Effector CD8-positive, alpha-beta T cell (primary cell): Measurements from ENCODE around the gene PPIC.

ENCODE experiments used
- DNase-seq: peaks from one replicate; lab custom pipeline; 2025; lab: John Stamatoyannopoulos, UW
- total RNA-seq, 4 experiments: gene quantifications; one replicate each; lab custom pipeline; 2026; lab: John Stamatoyannopoulos, UW

PPIC gene
- 0 reads per million in 4 experiments for total RNA-seq

DNA sequence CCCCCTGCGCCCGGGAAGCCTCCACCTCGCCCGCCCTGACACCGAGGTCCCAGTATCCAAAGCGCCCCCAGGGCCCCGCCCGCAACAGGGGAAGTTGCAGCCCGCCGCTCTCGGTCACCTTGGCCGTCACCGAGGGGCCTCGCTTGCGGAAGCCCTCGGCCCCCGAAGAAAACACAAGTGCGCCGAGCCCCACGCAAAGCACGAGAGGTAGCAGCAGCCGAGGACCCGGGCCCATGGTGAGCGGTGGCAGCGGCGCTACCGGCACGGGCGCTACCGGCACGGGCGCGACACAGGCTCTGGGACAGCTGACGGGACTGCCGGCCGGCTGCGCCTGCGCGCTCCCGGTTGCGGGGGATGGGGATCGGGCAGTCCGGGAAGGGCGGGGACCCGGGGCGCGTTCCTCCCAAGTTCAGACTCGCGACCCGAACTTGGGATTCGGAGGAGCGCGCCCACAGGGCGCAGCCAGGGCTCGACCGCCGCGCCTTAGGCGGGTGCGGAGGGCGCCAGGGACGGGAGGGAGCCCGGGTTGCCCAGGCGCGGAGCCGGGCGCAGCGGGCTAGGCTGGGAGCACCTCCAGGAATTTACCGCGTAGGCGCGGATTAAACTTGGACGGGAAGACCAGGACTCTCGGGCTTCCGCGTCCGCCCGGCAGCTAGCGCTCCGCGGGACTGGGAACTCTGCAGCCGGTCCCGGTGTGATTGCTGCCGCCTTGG lies at the start of gene PPIC:
Gene PPIC (minus strand): TSS at position 335 of the 713 bp plus-strand sequence. CDS start 100 bp downstream, at position 235.
- DNase-seq, result no peak

DNA sequence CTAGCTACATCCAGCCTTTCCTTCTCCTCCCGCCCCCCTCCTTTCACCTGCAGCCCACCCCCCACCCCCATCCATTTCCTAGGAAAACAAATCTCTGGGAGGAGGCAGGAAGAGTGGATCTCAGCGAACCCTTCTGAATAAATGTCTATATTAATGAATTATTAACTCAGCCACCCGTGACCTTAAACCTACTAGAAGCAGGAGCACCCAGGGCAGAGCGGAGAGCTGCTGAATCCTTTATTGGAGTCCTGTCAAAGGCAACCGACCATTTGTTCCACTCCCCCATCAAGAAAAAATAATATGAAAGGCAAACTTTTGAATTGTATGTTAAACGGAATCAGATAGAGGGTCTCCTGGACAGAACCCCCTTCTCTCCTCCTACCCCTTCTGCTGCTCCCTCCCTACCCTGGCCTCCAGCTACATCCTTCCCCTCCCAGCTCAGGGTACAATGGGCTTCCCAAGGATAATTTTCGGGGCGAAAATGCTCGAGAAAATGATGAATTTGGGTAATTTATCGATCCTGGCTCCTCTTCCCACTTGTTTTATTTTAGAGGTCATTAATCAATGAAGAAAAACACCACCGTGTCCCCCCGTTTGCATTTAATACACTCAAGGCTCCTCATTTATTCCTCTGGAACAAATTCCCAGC lies 49.2 kb upstream of the PPIC start:
- no peak for DNase-seq

DNA sequence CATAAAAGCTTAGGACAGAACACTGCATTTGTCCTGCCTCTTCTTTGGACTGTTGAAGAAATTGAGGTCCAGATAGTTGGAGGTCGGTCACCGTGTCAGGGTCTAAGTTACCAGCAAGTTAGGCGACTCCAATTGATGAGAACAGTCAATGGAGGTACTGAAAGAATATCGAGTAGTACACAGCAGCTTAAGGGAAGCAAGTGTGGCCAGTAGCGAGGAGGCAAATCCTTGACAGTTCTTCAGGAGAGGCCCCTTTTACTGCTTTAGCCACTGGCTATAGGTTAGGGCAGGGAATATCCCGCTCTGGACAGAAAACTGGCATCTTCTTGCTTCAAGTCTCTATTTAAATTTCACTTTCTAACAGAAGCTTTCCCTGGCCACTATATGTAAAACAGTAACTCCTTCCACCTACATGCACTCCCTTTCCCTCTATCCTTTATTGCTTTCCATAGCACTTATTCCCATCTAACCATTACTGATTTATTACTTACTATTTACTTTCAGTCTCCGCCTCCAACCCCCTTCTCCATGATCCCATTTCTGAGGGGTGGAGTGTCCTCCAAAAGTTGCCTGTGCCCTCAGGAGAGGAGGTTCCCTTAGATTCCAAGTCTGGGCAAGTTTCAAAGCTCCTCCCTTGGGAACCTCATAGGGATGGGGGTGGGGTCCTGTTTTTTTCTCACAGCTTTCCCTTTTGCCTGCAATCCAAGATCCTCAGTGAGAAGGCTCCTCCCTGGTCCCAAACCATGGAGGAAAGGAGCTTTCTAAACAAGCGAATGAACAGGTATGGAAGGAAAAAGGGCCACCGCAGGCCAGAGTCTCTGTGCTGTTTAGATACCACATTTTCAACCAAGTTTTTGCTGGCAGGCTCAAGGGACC lies 48.4 kb upstream of the PPIC start:
- no peak for DNase-seq

DNA sequence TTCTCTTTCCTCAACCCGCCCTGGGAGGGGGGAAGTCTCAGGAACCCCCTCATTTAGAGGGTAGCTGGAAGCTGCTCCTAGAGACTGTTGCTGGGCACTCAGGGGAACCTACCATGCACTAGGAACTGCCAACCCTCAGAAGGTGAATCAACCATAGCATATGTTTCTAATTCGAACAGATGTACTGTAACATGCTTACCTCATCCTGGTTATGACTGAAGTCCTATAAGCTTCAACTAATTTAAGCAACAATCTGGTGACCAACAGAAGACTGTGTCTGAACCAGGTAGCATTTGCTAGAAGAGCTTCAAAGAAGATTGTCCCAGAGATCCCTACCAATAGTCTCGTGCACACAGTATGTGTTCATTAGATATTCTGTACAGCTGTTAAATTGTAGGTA lies 46.8 kb upstream of the PPIC start:
- no peak for DNase-seq

DNA sequence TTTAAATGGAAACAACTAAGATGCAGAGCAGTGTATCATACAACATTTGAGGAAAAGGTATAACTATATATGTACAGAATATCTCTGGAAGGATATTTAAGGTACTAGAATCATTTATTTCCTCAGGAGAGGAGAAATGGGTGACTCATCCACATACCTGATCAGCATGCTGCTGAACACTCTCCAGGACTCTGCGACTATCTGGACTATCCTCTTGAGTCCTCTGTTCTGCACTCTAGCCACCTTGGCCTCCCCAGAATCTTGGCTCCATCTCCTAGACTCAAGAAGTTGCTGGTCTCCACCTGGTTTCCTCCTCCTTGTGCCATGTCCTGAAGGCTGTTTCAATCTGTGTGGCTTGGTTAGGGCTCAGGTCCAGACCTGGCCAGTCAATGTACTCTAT lies 43.7 kb upstream of the PPIC start:
- DNase-seq, result no peak

DNA sequence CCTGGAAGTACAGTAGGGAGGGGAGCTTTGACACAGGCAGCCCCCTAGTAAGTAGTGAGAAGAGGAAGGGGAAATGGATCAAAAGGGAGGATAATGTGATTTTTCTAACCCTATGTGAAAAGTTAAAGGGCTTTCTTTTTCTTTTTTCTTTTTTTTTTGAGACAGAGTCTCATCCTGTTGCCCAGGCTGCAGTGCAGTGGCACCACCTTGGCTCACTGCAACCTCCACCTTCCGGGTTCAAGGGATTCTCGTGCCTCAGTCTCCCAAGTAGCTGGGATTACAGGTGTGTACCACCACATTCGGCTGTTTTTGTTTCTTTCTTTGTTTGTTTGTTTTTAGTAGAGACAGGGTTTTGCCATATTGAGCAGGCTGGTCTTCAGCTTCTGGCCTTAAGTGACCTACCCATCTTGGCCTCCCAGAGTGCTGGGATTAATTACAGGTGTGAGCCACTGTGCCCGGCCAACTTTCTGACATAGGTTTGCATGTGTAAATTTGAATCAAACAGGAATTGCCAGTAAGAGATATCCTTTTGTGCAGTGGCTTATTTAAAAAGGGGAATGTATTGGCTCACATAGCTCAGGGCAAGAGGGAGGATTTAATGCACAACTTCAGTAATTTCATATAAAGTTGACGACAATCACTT lies 39.1 kb upstream of the PPIC start:
- no peak for DNase-seq

DNA sequence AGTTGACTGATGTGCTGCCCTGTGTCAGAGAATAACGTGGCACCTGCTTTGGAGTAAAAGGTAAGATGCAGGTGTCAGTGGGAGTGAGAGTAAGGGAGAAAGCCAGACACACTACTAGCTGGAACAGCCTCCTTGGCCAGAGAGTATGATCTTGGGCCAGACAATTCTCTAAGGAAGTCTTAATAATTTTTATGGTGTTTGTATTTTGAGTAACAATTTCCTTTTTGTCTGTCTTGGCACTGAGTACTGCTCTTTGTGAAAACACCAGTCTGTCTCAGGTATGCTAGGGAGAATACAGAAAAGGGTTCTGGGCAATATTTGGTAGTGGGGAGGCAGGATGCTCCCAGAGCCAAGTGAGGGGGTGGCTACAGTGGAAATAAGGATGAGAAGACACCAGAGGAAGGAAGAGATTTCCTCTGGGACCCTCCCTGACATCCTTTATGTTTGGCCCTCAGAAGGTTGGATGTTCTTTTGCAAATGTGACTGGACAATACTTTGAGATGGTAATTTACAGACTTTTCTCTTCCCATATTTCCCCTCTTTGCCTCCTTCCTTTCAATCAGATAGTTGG lies 31.9 kb upstream of the PPIC start:
- DNase-seq, result no peak

DNA sequence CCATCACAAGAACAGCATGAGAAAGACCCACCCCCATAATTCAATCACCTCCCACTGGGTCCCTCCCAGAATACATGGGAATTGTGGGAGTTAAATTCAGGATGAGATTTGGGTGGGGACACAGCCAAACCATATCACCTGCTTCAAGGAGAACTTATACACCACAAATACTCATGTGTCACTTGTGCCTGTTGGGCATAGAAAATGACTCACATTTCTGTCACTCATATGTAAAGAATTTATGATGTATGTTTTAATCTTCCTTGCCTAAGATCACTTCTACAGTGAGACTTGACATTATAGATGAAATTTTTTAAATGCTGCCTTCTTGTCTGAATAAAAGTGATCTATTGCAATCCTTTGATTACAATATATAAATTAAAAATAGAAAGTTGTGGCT lies 29.5 kb upstream of the PPIC start:
- DNase-seq, result no peak

DNA sequence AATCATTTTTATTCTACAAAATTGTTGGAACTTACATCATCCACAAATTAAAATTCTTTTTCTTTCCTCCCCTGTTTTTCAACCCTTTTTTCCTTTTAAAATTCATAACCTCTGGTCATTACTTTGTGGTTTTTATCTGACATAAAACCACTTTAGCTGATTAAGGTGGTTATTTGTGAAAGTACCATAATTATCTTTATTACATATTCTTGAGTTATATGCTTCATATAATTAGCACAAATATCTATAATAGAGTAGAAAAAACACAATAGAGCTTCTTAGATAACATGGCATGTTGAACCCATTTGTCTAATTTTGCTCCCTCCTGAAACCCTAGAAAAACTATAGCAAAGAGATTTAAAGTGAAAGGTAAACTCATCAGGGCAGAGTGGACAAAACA lies 22.9 kb upstream of the PPIC start:
- no peak for DNase-seq

DNA sequence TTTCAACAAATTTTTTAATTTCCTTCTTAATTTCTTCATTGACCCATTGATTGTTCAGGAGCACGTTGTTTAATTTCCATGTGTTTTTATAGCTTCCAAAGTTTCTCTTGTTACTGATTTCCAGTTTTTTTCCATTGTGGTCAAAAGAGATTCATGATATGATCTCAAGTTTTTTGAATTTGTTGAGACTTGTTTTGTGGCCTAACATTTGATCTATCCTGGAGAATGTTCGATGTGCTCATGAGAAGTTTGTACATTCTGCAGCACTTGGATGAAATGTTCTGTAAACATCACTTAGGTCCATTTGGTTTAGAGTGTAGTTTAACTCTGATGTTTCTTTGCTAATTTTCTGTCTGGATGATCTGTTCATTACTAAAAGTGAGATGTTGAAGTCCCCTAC lies 14.7 kb upstream of the PPIC start:
- no peak for DNase-seq

DNA sequence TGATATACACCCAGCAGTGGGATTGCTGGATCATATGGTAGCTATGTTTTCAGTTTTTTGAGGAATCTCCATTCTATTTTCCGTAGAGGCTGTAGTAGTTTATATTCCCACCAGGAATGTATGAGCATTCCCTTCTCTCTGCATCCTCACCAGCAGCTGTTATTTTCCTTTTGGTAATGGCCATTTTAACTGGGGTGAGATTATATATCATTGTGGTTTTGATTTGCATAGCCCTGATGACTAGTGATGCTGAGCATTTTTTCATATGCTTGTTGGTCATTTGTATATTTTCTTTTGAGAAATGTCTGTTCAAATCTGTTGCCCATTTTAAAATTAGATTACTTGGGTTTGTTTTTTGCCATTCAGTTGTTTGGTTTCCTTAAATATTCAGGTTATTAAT lies 11.2 kb upstream of the PPIC start:
- no peak for DNase-seq

DNA sequence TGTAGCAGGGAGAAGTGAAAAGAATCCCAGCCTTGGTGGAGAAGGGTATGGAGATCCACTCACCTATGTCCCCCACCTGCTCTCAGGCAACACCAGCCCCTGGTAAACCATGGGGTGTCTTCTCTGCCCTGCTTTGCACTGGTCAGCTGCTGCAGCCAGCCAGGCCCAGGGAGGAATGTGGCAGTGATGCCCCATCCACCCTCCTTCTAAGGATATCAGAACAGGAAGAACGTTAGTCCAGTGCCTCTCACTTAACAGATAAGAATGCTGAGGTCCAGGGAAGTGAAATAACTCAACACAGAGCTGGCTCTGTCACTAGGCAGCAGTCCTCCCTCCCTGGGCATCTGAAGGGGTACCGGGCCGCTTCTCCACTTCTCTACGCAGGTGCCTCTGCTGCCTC lies 9.7 kb upstream of the PPIC start:
- no peak for DNase-seq

DNA sequence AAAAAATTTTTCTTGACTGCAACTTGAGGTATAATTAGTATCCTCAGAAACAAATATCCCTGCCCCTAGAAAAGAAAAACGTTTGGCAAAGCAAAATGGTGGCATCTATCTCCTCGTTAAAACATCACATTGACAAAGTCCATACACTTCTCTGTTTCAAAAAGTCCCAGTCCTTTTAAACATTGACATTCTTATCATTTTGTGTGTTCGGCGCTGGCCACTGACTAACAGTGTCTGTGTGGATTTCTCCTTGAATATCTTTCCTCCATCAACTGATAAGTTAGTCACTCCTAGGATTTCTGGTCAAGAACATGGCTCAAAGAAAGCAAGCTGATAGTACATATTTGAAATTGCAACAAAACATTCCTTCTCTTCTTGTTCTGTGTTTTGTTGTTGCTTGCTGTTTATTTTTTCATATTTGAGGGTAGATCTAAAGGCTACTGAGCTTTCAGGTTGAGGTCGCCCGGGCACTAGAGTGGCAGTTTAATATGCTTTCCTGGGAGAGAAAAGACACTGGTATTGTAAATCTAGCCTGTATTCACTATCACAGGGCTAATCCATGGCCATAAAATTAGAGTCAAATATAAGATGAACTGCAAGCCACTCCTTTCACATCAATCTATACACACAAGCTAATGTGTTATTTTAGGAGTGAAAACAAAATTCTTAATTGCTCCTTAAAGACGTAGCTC lies 8.5 kb upstream of the PPIC start:
- DNase-seq, result no peak

DNA sequence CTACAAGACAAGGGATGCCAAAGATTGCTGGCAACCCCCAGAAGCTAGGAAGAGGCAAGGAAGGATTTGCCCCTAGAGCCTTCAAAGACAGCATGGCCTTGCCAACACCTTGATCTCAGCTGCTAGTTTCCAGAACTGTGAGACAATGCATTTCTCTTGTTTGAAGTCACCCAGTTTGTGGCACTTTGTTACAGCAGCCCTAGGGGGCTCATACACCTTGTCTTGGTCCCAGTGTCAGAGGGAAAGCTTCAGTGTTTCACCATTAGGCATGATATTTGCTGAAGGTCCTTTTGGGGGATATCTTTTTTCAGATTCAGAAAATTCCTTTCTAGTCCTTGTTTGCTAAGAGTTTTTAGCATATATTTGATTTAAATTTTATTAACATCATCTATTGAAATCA lies 3.1 kb upstream of the PPIC start:
- no peak for DNase-seq

DNA sequence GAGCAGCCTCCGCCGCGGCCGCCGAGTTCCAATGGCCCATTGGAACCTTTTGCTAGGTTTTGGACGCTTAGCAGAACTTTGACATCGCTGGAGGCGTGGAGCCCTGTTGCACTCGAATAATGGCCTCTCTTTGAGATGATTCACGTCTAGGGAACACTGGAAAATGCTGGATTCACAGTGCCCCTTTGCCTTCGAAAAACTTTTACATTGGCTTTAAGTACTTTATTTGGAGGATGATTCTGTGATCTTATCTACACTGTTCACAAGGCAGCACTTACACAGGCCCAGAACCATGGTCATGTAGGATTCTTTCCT lies 536 bp upstream of the PPIC start:
- DNase-seq, result no peak

DNA sequence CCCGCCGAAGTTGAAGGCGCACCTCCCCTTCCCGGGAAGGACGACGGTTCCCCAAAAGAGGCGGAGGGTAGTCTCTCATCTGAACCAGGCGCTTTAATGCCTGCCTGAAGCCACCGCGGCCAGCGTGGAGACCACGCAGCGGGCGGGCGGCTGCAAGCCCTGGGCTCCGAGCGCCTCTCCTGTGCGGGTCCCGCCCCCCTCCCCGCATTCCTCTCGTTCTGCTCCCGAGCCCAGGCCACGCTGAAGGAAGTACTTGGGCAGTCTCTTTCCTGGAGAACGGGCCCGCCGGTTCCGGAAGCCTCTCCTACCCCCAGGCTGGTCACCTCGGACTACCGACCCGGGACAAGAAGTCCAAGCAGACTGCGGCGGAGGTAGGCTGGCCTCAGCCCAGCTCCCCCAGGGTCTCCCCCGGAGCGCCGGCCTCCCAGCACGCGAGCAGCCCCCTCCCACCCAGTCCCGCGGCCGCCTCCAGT lies 571 bp downstream of the PPIC start:
- no peak for DNase-seq

DNA sequence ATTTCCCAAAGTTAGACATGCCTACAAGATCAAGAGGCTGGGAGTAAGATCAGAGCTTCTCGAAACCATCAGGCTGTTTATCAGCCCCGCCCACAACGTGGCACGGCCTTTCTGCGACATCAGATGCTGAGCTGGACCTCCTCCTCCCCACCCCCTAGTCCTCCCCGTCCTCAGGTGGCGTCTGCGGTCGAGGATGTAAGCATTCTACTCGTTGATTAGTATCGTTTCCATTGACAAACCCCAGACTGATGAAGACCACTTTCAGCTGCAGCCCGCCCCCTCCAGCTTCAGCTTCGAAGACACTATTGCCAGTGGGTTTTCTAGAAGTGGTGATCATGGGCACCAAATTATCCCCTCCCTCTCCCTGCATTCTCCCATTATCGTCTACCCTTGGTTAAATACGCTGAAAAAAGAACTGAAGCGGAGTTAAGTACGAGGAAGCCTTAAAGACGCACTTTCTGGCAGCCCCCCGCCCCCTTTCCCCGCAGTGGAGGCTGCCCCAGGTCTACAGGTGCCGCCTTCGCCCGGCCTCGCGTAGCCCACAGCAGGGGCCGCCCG lies 1.1 kb downstream of the PPIC start:
- DNase-seq, result no peak

DNA sequence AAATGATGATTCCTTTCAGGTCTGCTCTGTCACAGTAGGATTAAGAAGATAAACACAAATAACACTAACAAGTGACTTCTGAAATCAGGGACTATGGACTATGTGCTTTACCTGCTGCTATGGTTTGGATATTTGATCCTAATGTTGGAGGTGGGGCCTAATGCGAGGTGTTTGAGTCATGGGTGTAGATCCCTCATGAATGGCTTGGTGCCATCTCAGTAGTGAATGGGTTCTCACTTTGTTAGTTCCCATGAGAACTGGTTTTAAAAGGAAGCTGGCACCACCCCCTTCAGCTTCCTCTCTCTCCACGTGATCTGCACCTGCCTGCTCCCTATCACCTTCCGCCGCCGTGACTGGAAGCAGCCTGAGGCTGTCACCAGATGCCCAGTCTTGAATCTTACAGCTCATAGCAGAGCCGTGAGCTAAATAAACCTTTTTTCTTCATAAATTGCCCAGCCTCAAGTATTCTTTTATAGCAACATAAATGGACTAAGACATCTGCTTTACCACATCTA lies 3.3 kb downstream of the PPIC start:
- DNase-seq, result no peak

DNA sequence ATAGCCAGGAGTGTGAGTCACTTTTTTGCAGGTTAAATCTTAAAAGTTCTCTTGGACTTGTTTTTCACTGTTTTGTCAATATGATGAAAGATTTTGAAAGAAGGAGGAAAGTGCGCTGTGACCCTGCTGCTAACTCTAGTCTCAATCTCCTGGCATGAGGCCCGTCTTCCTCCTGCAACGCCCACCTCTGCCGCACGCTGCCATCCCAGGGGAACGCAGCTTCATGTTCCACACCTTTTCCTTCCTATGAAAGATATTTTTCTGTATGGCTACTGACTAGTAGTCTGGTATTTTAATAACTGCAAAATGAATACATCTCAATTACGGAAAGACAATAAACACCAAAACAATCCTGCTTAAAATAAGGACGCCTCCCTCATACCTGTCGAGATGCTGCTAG lies 8.3 kb downstream of the PPIC start:
- DNase-seq, result no peak

DNA sequence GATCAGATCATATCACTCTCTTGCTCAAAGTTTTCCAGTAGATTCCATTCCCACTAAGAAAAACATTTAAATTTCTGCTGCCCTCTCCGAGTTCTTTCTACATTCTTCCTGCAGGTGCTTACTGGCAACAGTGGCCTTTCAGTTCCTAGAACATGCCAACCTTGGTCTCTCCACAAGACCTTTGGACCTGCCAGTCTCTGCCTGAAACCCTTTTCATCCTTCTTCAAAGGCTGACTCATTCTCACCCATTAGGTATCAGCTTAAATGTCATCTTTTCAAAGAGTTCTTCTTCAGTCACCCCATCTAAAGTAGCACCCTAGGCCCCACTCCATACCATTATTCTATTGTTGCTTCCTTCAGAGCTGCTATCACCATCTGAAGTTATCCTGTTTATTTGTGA lies 21.8 kb downstream of the PPIC start:
- no peak for DNase-seq

DNA sequence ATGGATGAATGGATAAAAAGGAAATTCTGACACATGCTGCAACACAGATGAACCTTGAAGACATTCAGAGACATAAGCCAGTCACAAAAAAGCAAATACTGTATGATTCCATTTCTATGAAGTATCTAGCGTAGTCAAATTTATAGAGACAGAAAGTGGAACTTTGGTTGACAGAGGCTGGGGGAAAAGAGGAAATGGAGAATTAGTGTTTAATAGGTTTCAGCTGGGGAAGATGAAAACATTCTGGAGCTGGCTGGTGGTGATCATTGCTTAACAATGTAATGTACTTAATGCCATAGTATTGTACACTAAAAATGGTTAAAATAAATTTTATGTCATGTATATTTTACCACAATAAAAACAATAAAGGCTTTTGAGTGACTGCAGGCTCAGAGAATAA lies 24.2 kb downstream of the PPIC start:
- DNase-seq, result no peak
